Activated CD4-positive, alpha-beta T cell treated with anti-CD3 and anti-CD28 coated beads, Interleukin-2, Interleukin-6, amounts not matched to agents 100 ng/mL and 50 ng/mL, durations not matched to agents 16 hours and 8 hours (primary cell): Measurements from ENCODE around the gene BICDL2.

Experiments used
- DNase-seq: peaks from one replicate; pipeline ENCODE4 v3.0.0-alpha.2; 2020

The BICDL2 gene

DNA sequence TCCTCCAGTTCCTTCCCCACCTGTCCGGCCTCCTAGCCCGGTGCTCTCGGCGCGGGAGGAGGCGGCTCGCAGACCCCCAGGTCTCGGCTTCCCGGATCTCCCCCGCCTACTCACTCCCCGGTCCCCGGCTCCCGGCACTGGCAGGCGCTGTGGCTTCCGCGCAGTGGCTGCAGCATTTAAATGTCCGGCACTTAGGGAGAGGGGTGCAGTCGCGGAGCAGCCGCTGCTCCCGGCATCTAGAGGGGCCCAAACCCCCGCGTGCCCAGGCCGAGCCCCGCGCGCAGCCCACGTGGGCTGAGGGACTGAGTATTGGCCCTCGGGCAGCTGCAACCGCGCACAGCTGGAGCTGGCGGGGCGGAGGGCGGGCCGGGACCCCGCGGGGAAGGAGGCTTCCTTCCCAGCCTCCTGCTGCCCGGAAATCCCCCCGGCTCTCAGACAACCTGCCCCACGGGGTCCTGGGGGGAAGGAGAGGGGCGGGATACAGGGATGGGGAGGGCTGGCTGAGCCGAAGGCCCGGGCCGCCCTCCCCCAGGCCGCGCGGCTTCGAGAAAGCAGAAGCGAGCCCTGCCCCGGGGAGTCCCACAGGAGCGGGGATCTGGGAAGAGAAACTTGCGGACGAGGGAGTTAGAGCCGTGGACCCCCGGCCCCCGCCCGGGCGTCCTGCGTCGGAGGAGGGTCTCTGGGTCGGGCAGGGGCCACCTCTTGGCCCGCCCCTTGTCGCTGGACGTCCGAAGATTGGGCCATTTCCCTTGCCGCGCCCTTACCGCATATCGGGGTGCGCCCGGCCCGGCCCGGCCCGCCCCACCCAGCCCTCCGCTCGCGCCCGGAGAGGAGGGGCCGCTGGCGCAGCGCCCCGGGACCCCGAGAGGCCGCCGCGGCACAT is 9.3 kb upstream of the BICDL2 start, which contains the start of gene MMP25:
TSS of gene MMP25 (plus strand) at position 804 of the 883 bp plus-strand sequence. CDS start 357 bp downstream, outside the sequence.
- DNase-seq: peak; percentile 41

DNA sequence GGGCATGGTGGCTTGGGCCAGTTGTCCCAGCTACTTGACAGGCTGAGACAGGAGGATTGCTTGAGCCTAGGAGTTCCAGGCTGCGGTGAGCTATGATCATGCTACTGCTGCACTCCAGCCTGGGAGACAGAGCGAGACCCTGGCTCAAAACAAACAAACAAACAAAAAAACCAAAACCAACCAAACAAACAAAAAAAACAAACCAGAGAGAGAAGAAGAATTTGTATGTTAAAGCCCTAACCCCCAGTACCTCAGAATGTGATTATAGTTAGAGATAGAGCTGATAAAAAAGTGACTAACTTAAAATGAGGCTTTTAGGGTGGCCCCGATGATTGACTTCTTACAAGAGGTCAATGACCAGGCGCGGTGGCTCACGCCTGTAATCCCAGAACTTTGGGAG is 8.0 kb upstream of the BICDL2 start:
- no peak for DNase-seq

DNA sequence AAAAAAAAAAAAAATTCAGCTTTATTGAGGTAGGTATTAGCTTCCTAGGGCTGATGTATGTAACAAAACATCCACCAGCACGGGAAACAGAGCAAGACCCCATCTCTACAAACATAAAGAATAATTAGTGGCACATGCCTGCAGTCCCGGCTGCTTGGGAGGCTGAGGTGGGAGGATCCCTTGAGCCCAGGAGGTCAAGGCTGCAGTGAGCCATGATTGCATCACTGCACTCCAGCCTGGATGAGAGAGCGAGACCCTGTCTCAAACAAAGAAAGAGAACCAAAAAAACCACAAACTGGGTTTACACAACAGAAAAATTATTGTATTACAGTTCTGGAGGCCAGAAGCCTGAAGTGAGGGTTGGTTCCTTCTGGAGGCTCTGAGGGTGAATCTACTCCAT is 5.6 kb upstream of the BICDL2 start:
- no peak for DNase-seq

DNA sequence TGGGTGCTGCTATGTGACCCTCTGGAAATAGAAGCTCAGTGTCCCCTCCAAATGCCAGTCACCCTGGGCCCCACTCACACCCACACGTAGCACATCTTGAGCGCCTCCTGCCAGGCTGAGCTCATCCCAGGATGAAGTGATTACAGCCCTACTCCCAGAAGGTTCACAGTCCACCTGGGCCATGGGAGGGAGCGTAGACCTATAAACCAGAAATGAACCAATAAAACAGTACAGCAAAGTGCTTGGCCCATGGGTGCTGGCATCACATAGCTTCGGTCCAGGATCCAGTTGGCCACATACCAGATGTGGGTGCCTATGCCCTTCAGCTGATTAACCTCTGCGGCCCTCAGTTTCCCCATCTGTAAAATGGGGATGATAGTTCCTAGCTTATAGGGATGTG is 2.2 kb upstream of the BICDL2 start:
- no peak for DNase-seq

DNA sequence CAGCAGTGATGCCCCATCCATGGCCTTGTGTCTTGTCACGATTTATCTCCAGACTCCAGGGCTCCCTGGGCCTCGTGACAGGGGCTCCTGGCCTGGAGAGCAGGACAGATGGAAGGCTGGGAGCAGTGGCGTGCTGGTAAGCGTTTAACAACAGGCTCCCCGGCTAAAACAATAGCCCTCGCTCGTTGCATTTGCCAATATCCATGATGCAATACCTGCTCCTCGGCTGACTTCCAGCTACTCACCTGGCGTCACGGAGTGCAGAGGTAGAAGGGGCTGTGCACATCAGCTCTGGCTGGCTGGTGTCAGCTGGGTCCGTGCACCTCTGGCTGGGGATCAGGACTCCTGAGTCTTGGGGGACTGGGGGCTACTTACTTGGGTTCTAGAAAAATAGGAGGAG is 1.5 kb upstream of the BICDL2 start:
- DNase-seq: no peak

DNA sequence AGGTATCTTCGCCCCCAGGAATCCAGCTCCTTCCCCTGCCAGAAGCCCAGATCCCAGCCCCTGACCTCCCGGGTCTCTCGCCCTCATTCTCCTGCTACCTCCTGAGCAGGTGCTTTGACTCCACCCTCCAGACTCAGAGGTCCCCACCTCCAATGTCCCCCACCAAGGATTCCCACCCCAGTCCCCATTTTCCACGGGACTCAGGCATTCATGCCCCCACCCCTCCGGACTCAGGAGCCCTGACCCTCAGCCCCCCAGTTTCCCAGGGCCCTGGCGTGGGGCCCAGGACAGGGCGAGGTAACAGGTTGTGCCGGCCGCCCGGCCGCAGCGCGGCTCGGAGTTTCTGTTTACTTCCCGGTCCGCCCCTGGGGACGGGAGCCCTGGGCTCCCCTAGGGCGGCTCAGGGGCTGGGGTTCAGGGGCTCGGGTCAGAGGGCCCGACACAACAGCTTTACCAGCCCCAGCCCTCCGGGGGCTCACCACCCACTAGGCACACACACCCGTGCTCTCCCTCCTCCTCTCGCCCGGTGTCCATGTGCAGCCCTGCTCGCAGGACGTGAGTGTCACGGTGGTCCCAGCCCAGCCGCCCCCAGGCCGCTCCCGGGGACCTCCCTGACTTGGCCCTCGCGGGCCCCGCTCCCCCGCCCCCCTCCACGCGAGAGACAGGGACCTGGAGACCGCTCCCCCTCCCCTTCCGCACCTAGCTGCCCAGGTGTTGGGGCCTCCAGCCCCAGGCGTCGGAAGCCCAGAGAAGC is 595 bp downstream of the BICDL2 start:
- no peak for DNase-seq

DNA sequence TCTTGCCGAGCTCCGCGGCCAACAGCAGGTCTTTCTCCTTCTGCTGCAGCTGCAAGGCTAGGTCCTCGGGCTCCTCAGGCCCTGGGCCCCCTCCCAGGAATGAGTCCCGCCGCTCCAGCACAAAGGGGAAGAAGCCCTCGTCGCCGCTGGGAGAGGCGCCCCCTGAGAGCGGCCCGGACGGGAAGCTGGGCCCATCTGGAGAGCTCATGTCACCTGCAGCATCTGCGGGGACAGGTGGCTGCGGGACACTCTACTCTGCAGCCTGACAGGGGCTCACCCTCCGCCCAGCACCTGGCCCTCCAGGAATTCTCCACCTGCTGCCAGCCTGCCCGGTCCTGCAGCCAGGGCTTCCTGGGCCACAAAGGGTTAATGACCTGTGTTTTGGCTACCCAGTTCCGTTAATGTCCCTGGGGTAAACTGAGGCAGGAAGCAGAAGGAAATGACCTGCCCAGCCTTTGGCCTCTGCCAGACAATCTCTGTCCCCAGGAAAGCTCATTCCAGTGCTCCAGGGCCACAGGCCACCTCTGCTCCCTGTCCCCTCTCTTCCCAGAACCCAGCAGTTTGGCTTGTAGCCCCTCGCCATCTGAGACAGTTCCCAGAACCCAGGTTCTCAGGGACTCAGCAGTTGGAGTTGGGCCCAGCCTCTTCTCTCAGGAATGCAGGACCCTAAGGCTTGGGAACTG is 1.3 kb downstream of the BICDL2 start:
- DNase-seq: no peak

DNA sequence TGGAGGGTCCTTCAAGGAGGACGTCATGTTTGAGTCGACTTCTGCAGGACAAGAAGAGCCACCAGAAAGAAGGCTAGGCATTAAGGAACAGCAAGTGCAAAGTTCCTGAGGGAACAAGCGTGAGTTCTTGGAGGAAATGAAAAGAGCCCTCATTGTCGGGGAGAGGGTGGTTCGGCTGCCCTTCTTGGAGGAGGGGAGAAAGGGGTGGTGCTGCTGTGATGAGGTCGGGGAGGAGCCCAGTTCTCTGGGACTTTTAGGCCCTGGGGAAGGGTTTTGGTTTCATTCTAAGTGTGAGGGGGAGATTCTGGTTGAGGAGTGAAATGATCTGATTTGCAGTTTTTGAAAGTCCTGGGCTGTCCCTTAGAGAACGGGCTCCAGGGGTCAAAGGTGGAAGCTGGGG is 4.1 kb downstream of the BICDL2 start:
- DNase-seq: peak; percentile 37

DNA sequence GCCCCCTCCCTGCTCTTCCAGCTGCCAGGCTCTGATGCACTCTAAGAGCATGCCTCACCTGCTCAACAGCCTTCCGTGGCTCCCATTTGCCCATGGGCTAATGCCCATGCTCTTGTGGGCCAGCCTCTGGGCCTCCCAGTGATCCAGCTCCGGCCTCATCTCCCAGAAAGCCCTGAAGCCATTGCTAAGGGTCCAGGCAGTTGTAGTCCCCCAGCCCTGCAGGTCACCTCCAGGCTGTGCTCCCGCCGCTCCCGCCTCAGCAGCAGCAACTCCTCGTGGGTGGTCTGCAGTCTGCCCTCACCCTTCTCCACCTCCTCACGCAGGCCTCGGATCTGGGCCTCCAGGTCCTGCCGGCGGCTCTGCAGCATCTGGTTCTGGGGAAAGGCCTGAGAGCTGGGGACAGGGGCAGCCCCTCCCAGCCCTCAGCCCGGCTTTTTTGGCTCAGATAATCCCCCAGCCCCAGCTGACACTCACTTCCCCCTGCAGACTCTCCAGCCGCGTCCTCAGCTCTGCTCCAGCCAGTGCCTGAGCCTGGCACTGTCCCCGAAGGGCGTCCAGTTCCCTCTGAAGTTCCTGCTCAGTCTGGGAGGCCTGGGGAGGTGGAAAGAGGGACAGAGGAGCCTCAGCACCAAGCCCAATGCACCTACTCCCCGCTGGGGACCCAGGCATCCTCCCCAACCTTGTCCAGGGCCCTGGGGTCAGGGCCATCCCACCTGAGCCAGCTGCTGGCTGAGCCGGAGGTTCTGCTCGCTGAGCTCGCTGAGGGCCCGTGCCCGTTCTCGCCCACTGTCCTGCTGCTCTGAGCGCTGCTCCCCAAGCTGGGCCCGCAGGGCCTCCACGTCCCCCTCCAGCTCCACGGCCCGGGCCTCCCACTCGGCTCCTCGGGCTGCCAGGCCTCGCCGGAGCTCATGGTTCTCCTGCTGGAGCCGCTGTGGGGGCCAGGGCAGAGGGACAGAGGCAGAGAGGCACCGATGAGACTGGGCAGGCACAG is 6.2 kb downstream of the BICDL2 start:
- no peak for DNase-seq

DNA sequence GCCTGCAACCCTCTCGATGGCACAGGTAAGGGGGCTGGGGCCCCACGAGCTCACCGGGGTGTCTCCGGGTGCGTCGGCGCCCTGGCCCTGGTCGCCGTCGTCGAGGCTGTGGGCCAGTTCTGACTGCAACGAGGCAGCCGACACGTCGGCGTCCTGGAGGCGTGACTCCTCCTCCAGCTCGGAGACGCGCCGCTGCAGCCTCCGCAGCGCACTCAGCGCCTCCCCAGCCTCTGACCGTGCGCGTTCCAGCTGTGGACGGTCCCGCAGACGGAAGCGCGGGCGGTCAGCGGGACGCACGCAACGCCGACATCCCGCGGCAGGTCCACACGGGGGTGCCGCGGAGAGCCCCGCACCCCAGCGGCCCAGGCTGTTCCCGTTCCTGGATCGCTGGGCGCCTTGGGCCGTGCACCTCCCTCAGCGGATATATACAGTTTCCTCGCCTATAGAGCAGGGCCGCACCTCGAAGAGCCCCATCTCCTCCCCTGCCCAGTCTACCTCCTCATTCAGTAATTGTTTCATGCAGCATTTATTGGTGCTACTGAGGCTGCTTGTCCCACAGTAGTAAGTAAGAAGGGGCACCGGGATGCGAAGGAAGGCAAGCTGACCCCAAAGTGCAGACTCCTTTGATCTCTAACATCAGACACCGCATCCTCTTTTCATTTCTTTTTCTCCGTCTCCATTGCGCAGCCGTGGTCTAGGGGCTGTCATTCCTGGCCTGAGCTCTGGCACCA is 7.1 kb downstream of the BICDL2 start:
- peak; percentile 71 for DNase-seq

DNA sequence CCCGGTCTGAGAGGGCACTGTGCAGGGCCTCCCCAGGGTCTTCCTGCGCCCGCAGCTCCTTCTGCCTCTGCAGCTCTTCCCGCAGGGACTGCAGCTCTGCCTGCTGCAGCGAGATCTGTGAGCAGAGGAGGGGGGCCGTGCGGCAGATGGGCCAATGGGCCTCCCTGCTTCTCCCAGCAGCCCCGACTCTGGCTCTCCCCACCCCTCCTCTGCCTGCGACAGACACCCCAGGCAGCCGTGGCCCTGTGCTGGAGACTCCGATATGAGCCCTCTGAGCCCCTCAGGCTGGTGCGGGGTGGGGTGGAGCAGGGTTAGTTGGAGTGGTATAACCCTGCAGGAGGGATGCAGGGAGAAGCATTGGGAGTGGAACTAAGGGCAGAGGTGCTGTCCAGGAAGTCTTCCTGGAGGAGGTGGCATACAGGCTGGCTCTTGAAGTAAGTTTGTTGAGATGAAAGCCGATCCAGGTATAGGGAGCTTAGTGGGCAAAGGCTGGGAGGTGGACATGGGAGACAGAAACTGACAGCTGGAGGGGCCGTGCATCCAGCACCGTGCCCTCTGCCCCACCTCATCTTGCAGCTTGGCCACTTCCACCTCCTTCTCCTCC is 7.9 kb downstream of the BICDL2 start:
- DNase-seq: no peak

DNA sequence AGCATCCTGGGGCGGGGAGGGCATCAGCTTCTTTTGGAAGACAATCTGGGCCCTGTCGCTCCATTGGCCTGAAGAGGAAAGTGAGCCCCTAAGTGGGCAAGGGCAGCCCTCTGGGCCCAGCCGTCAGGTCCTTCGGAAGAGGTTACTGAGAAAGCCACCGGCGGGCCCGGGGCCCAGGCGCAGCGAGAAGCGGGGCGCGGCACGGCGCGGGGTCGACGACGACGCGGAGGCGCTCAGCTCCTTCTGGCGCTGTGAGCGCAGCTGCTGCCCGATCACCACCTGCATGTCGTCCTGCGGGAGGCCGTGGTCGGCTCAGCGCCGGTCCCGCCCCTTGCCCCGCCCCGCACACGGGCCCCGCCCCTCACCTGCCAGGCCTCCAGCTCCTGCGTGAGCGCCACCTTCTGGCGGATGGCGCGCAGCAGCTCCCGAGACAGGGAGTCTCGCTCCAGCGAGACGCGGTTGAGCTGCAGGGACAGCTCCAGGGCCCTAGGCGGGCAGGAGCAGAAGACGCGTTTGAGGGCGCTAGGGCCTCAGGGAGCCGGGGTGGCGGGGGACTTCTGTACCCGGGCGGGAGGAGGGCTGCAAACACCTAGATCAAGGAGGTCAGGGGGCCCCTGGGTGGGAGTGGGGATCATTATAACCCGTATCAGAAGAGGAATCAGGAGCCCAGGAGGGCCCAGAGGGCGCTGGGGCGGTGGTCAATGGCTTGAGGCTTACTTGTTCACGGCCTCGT is 8.6 kb downstream of the BICDL2 start:
- peak; percentile 95 for DNase-seq

DNA sequence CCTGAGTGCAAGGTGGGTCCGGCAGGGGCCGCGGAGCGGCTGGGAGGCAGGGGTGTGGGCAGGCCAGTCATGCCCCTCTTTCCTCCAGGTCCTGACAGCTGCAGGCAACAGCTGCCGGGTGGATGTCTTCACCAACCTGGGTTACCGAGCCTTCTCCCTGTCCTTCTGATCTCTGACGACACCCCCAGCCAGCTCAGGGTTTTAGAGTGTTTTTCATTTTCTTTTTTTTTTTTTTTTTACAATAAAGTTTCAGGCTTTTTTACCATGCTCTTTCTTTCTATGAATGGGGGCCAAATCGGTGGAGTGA is 9.3 kb downstream of the BICDL2 start:
- DNase-seq: no peak

DNA sequence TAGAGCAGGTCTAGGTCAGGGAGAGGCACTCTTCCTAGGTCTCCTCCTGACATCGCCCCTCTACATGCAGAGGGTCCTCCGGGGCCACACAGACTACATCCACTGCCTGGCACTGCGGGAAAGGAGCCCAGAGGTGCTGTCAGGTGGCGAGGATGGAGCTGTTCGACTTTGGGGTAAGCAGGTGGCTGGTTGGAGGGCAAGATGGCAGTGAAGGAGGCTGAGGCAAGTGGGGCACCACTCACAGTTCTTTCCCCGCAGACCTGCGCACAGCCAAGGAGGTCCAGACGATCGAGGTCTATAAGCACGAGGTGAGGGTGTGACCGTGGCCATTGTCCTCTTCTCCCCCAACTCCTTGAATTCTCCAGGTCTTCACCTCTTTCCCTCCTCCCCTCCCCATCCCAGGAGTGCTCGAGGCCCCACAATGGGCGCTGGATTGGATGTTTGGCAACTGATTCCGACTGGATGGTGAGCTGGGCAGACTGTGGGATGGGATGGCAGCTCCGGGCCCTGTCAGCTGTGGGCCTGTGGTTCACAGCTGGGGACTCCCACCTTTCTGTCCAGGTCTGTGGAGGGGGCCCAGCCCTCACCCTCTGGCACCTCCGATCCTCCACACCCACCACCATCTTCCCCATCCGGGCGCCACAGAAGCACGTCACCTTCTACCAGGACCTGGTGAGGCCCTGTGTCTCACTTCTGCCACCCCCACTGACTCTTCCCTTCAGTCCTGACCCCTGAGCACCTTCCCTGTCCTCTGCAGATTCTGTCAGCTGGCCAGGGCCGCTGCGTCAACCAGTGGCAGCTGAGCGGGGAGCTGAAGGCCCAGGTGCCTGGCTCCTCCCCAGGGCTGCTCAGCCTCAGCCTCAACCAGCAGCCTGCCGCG is 9.9 kb downstream of the BICDL2 start:
- DNase-seq: no peak

DNA sequence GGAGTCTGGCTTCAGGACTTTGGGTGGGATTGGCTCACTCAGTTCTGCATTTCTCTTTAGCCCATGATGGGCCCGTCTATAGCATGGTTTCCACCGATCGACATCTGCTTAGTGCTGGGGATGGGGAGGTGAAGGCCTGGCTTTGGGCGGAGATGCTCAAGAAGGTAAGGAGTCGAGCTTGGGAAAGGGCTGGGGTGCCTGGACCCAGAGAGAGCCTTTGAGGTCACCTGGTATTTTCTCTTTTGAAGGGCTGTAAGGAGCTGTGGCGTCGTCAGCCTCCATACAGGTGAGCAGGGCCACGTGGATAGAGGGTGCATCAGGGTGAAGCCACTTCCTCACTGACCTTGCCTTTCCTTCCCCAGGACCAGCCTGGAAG is 10.8 kb downstream of the BICDL2 start:
- DNase-seq: no peak

DNA sequence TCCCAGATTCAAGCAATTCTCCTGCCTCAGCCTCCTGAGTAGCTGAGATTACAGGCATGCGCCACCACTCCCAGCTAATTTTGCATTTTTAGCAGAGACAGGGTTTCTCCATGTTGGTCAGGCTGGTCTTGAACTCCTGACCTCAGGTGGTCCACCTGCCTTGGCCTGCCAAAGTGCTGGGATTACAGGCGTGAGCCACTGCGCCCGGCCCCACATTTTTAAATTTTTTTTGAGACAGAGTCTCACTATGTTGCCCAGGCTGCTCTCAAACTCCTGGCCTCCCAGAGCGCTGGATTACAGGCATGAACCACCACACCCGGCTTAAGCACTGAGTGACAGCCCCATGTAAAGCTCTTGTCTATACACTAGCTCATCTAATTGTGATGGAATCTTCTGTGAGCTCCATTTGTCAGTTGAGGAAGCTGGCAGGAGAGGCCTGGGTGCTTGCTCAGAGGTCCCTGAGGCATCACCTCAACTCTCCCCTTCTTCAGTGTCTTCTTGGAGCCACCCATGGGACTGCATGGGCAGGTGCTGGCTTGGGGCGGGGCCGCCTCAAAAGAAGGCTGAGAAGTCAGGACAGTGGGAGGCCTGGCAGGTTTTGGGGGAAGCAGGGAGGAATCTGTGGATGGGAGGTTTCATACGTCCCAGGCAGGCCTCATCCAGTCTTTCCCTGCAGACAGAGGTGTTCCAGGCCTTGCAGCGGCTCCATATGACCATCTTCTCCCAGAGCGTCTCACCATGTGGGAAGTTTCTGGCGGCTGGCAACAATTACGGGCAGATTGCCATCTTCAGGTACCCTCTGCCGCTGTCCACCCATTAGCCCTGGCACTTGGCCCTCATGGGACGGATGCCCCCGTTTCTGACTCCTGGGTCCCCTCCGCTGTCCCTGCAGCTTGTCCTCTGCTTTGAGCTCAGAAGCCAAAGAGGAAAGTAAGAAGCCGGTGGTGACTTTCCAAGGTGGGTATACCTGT is 11.4 kb downstream of the BICDL2 start:
- no peak for DNase-seq

DNA sequence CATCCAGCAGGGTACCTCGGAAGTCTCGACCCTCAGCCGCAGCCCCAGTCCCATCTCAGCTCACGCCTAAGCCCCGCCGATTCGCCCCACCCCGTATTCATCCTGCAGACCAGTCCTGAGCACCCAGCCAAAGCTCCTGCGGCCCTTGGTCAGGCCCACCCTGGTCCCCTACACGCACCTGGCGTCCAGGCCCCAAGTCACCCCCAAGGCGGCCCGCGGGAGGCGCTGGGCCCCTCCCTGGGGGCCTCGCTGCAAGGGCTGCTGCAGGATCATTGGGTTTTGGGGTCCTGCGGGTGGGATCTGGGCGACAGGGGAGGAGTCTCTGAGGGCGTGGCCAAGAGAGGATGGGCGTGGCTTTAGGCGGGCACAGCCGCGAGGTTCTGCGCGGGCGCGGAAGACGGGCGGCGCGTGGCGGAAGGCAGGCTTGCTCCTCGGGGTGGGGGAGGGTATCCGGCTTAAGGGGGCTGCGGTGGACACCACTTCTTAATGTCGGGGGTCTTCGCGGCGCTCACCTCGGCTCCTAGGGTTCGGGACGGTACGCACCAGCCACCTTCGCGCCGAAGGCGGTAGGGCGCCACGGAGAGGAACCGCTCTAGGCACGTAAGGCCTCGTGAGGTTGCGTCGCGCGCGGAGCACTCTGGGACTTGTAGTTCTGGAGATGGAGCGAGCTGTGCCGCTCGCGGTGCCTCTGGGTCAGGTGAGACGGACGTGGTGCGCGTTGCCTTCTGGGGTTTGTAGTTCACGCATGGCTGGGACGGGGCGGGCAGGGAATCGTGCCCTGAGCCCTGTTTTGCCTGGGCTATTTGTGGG is 12.9 kb downstream of the BICDL2 start, which contains the start of the genes HCFC1R1 and THOC6:
TSS of gene HCFC1R1 (minus strand) at position 274 of the 810 bp plus-strand sequence. CDS start at position 273, 1 bp downstream.
TSS of gene THOC6 (plus strand) at position 367 of the 810 bp plus-strand sequence. CDS start at position 659, 292 bp downstream.
- peak; percentile 98 for DNase-seq
